Stomach (tissue), 9 donors: ENCODE measurements around the gene COG6. TPM values are rescaled to one million over a fixed set of nuclear protein-coding genes. Genes with fewer than 3 reads are reported as not detected.

Experiments
- DNase-seq, 2 donors: peaks; one replicate each; pipeline versions ENCODE4 v3.0.0 to v3.0.0-alpha.2; 2013 to 2019
- H3K27ac ChIP-seq, 5 donors: fragments of 200-600 bp in 4 of 5; sonication (generic) in 4 of 5; one replicate each; pipeline ENCODE4 v1.5.1; 2013 to 2019; ENCODE audit warnings: mild to moderate bottlenecking in 1 of 5, moderate library complexity in 1 of 5
- H3K27me3 ChIP-seq, 3 donors: fragments of 200-600 bp; sonication (generic); one replicate each; pipeline ENCODE4 v1.5.1; 2017 to 2019; ENCODE audit warnings: mixed run types in 1 of 3
- H3K36me3 ChIP-seq, 4 donors: fragments of 200-600 bp; sonication (generic); 1 replicate in 3 of 4; 2 replicates in 1 of 4; pipeline ENCODE4 v1.5.1; 2016 to 2019
- H3K4me1 ChIP-seq, 4 donors: fragments of 200-600 bp; sonication (generic); one replicate each; pipeline ENCODE4 v1.5.1; 2016 to 2019
- H3K4me3 ChIP-seq, 4 donors: fragments of 200-600 bp; sonication (generic) in 3 of 4; one replicate each; pipeline ENCODE4 v1.5.1; 2016 to 2019; ENCODE audit warnings: mild to moderate bottlenecking in 1 of 4
- H3K9me3 ChIP-seq, 4 donors: fragments of 200-600 bp; sonication (generic); one replicate each; pipeline ENCODE4 v1.5.1; 2016 to 2019
- EP300 ChIP-seq: sonication (generic); formaldehyde crosslinking; IDR thresholded peaks from one replicate; pipeline ENCODE4 v1.6.1; 2017; ENCODE audit warnings: antibody characterized with exemption
- POLR2A ChIP-seq, 4 donors: fragments of 450-650 bp; IDR thresholded peaks; one replicate each; pipeline ENCODE4 v1.6.1; 2016; ENCODE audit warnings: antibody characterized with exemption in 4 of 4, control low read depth in 2 of 4, mild to moderate bottlenecking in 1 of 4, moderate library complexity in 1 of 4
- POLR2AphosphoS5 ChIP-seq, 3 donors: sonication (generic); formaldehyde crosslinking; IDR thresholded peaks; one replicate each; pipeline ENCODE4 v1.6.1; 2016; ENCODE audit warnings: antibody characterized with exemption in 3 of 3
- WGBS, 5 donors: extraction: QIAGEN DNeasy Blood & Tissue Kit in 3 of 5; methylation state at CpG; one replicate each; pipeline versions ENCODE4 v1.1.5 to v1.1.7; 2013 to 2018; 5-methylcytosine and 5-hydroxymethylcytosine counted together
- intact Hi-C: fragments of 100-400 bp; cut with DNase I; formaldehyde crosslinking; loops from one replicate; pipeline ENCODE4 v1.15.1; 2023; ENCODE audit warnings: low total_unique reads
- polyA plus RNA-seq, 3 donors: library from polyadenylated mRNA; stranded (reverse); fragments of 200-250 nt; gene quantifications; one replicate each; pipeline ENCODE4 v1.2.3, GENCODE V29; 2013
- total RNA-seq, 5 donors: library from RNA; depleted of rRNA; stranded (reverse); fragments of >200 nt; gene quantifications; one replicate each; pipeline versions ENCODE4 v1.1.0 to v1.2.3, GENCODE V29; 2014 to 2016
- TF ChIP-seq, protein P1 (sequence below), 7 experiments: fragments of 450-650 bp in 4 of 7; fragments of 200-600 bp in 3 of 7; sonication (generic) in 3 of 7; IDR thresholded peaks; one replicate each; pipeline ENCODE4 v1.5.1; 2016 to 2019; ENCODE audit warnings: antibody characterized with exemption in 7 of 7, control low read depth in 2 of 7, mild to moderate bottlenecking in 1 of 7
- donor health status: healthy with polysubstance abuse.
- donor health status: Bipolar disorder and iron deficiency.
- donor health status: healthy.

COG6 gene
- total and polyA plus RNA-seq, 8 donors: 6.5 to 42.4 (median 9.0) TPM

GRCh38 chr13:39780711-39781110 is 125.2 kb downstream of the COG6 start:
- Histone ChIP-seq H3K27me3 (no peaks in the 10 kb centered on the region), H3K4me3 (no peak overlapping the region), H3K27ac (no peak overlapping the region), H3K9me3 (peaks cover 0 to 4% (median 0%) of the 10 kb centered on the region in 4 donors), H3K4me1 (no peaks in the 10 kb centered on the region), H3K36me3 (no peaks in the 10 kb centered on the region)
- 76 to 82% (median 79%) methylated on average over 6 of the region's 6 CpGs for WGBS, 5 donors
- peak in 1 of 2 donors; percentile 24 for DNase-seq
- intact Hi-C loops: no loop called here
- TF ChIP-seq POLR2AphosphoS5 (IDR thresholded peaks at IDR 0.05) (no peak), EP300 (no peak), POLR2A (IDR thresholded peaks at IDR 0.05) (no peak)
- TF ChIP-seq, protein P1, sequence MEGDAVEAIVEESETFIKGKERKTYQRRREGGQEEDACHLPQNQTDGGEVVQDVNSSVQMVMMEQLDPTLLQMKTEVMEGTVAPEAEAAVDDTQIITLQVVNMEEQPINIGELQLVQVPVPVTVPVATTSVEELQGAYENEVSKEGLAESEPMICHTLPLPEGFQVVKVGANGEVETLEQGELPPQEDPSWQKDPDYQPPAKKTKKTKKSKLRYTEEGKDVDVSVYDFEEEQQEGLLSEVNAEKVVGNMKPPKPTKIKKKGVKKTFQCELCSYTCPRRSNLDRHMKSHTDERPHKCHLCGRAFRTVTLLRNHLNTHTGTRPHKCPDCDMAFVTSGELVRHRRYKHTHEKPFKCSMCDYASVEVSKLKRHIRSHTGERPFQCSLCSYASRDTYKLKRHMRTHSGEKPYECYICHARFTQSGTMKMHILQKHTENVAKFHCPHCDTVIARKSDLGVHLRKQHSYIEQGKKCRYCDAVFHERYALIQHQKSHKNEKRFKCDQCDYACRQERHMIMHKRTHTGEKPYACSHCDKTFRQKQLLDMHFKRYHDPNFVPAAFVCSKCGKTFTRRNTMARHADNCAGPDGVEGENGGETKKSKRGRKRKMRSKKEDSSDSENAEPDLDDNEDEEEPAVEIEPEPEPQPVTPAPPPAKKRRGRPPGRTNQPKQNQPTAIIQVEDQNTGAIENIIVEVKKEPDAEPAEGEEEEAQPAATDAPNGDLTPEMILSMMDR (IDR thresholded peaks at IDR 0.05): no peak

GRCh38 chr13:39781381-39781780 is 125.9 kb downstream of the COG6 start:
- Histone ChIP-seq H3K4me1 (no peaks in the 10 kb centered on the region), H3K4me3 (no peak overlapping the region), H3K27me3 (no peaks in the 10 kb centered on the region), H3K9me3 (peaks cover 0 to 4% (median 0%) of the 10 kb centered on the region in 4 donors), H3K36me3 (no peaks in the 10 kb centered on the region), H3K27ac (no peak overlapping the region)
- peak in 1 of 2 donors; percentile 30 for DNase-seq
- 73 to 94% (median 86%) methylated on average over 2 of the region's 2 CpGs for WGBS, 5 donors
- intact Hi-C loops: no loop called here
- TF ChIP-seq EP300: no peak
- TF ChIP-seq, protein P1 (IDR thresholded peaks at IDR 0.05): no peak
- no peak for TF ChIP-seq POLR2AphosphoS5 (IDR thresholded peaks at IDR 0.05)
- no peak for TF ChIP-seq POLR2A (IDR thresholded peaks at IDR 0.05)

GRCh38 chr13:39783051-39783450 is 127.6 kb downstream of the COG6 start:
- intact Hi-C loops: no loop called here
- Histone ChIP-seq H3K9me3 (peaks cover 0 to 4% (median 0%) of the 10 kb centered on the region in 4 donors), H3K4me3 (no peak overlapping the region), H3K27ac (no peak overlapping the region), H3K36me3 (no peaks in the 10 kb centered on the region), H3K27me3 (no peaks in the 10 kb centered on the region), H3K4me1 (no peaks in the 10 kb centered on the region)
- 80 to 92% (median 85%) methylated on average over 1 of the region's 1 CpG for WGBS, 5 donors
- TF ChIP-seq, protein P1 (IDR thresholded peaks at IDR 0.05): no peak
- TF ChIP-seq POLR2A (IDR thresholded peaks at IDR 0.05) (no peak), POLR2AphosphoS5 (IDR thresholded peaks at IDR 0.05) (no peak), EP300 (no peak)
- no peak for DNase-seq

DNA sequence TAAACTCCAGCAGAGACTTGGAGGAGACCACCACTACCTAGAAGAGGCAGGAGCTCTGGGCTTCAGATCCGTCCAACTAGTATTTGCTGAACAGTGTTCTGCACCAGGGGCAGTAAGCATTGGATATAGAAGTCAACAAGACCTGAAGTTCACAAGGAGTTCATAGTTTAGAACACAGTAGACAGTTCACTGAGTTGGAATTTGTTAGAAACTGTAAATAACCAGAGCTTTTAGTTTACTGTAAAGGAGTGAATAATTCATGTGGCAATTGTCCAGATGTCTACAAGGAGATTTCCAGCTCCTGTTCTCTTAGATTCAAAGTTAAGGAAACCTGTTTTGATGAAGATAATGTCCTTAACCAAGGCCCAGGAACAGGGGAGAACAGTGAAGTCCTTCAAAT is 128.9 kb downstream of the COG6 start:
- peaks cover 0 to 6% (median 4%) of the 10 kb centered on the region in 4 donors for H3K9me3 ChIP-seq
- H3K36me3 ChIP-seq: no peaks in the 10 kb centered on the region
- H3K27me3 ChIP-seq: no peaks in the 10 kb centered on the region
- TF ChIP-seq POLR2A (IDR thresholded peaks at IDR 0.05) (no peak), POLR2AphosphoS5 (IDR thresholded peaks at IDR 0.05) (no peak), EP300 (no peak)
- TF ChIP-seq, protein P1 (IDR thresholded peaks at IDR 0.05): no peak
- no peak for DNase-seq
- WGBS, 5 donors: 80 to 98% (median 91%) methylated on average over 1 of the region's 1 CpG
- H3K4me1 ChIP-seq: no peaks in the 10 kb centered on the region
- H3K27ac ChIP-seq: no peak overlapping the region
- intact Hi-C loops: no loop called here
- H3K4me3 ChIP-seq: no peak overlapping the region
